ENCODE results near the gene WDR27. TPM values are rescaled to one million over a fixed set of nuclear protein-coding genes. Genes with fewer than 3 reads are reported as not detected.
A peak's percentile ranks its signal among the peaks of the same experiment; 100 is the strongest.

The WDR27 gene
- polyA plus RNA-seq, 4 donors = 9.7 to 62.2 (median 14.7) TPM

GRCh38 chr6:169640351-169640852 lies 61.4 kb downstream of the WDR27 start:
- Histone ChIP-seq H3K4me3 (ENCODE audit: low read depth in 1 of 3, low read length in 3 of 3) (no peak overlapping the region), H3K27me3 (ENCODE audit: control insufficient read depth in 3 of 3, insufficient read depth in 3 of 3, low read length in 3 of 3) (no peaks in the 10 kb centered on the region), H3K4me1 (ENCODE audit: control insufficient read depth in 3 of 3, insufficient read depth in 2 of 3, low read depth in 1 of 3, low read length in 2 of 3) (no peaks in the 10 kb centered on the region), H3K9me3 (ENCODE audit: control insufficient read depth in 2 of 2, insufficient read depth in 1 of 2, low read depth in 1 of 2, low read length in 1 of 2) (no peaks in the 10 kb centered on the region), H3K36me3 (ENCODE audit: control insufficient read depth in 3 of 3, insufficient read depth in 2 of 3, low read depth in 1 of 3, low read length in 3 of 3) (peaks cover 0 to 4% (median 0%) of the 10 kb centered on the region in 3 donors), H3K27ac (ENCODE audit: low read depth in 1 of 3, low read length in 2 of 3) (no peak overlapping the region)
- no peak for DNase-seq
- WGBS, 3 donors = 90 to 94% (median 92%) methylated on average over 18 of the region's 18 CpGs
- no peak for FAIRE-seq

DNA sequence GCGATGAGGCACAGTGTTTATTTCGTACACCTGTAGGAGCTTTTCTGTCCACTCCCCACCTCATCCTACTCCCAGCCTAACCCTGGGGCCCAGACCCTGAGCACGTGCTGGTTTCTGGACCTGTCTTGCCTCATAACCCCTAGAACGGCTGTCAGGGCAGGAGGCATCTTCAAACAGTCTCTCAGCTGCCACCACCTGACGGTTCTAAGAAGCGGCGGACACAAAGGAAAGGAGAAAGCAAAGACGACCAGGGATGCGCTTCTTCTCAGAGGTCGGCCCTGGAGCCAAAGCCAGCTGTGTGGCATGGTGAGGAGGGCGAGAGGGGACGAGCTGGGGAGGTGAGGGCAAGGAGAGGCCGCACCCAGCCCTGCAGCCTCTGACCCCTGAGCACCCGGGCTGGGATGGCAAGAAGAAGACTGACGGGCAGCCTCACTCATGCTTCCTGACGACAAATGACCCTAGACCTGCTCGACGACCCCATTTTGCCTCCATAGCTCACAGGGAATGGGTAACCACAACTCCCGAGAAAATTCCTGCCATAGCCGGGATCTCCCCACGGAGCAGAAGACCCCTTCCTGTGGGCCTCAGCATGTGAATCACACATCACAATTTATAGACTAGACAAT lies 62.1 kb downstream of the WDR27 start:
- Histone ChIP-seq H3K9me3 (ENCODE audit: control insufficient read depth in 2 of 2, insufficient read depth in 1 of 2, low read depth in 1 of 2, low read length in 1 of 2) (no peaks in the 10 kb centered on the region), H3K4me3 (ENCODE audit: low read depth in 1 of 3, low read length in 3 of 3) (no peak overlapping the region), H3K27ac (ENCODE audit: low read depth in 1 of 3, low read length in 2 of 3) (no peak overlapping the region), H3K27me3 (ENCODE audit: control insufficient read depth in 3 of 3, insufficient read depth in 3 of 3, low read length in 3 of 3) (no peaks in the 10 kb centered on the region), H3K4me1 (ENCODE audit: control insufficient read depth in 3 of 3, insufficient read depth in 2 of 3, low read depth in 1 of 3, low read length in 2 of 3) (no peaks in the 10 kb centered on the region), H3K36me3 (ENCODE audit: control insufficient read depth in 3 of 3, insufficient read depth in 2 of 3, low read depth in 1 of 3, low read length in 3 of 3) (peaks cover 0 to 7% (median 0%) of the 10 kb centered on the region in 3 donors)
- 80 to 88% (median 86%) methylated on average over 19 to 21 of the region's 21 CpGs for whole genome bisulfite sequencing, 3 donors
- FAIRE-seq (no peak), DNase-seq (no peak)

DNA sequence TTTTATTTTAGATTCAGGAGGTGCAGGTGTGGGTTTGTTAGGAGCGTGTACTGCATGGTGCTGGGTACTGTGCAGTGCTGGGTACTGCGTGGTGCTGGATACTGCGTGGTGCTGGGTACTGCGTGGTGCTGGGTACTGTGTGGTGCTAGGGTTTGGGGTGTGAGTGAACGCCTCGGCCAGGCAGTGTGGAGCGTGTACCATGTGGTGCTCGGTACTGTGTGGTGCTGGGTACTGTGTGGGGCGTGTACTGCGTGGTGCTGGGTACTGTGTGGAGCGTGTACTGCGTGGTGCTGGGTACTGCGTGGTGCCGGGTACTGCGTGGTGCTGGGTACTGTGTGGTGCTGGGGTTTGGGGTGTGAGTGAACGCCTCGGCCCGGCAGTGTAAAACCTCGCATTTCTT lies 62.9 kb downstream of the WDR27 start:
- H3K27me3 ChIP-seq (ENCODE audit: control insufficient read depth in 3 of 3, insufficient read depth in 3 of 3, low read length in 3 of 3) = no peaks in the 10 kb centered on the region
- FAIRE-seq = no peak
- H3K4me3 ChIP-seq (ENCODE audit: low read depth in 1 of 3, low read length in 3 of 3) = no peak overlapping the region
- peaks cover 0 to 10% (median 0%) of the 10 kb centered on the region in 3 donors for H3K36me3 ChIP-seq (ENCODE audit: control insufficient read depth in 3 of 3, insufficient read depth in 2 of 3, low read depth in 1 of 3, low read length in 3 of 3)
- H3K4me1 ChIP-seq (ENCODE audit: control insufficient read depth in 3 of 3, insufficient read depth in 2 of 3, low read depth in 1 of 3, low read length in 2 of 3) = no peaks in the 10 kb centered on the region
- 94 to 96% (median 94%) methylated on average over 19 of the region's 19 CpGs for WGBS, 3 donors
- H3K9me3 ChIP-seq (ENCODE audit: control insufficient read depth in 2 of 2, insufficient read depth in 1 of 2, low read depth in 1 of 2, low read length in 1 of 2) = no peaks in the 10 kb centered on the region
- no peak for DNase-seq
- no peak overlapping the region for H3K27ac ChIP-seq (ENCODE audit: low read depth in 1 of 3, low read length in 2 of 3)

GRCh38 chr6:169638388-169638787 lies 63.4 kb downstream of the WDR27 start:
- H3K27ac ChIP-seq (ENCODE audit: low read depth in 1 of 3, low read length in 2 of 3) = no peak overlapping the region
- peak overlapping the region in 1 of 3 donors; percentile 37 for H3K4me3 ChIP-seq (ENCODE audit: low read depth in 1 of 3, low read length in 3 of 3)
- FAIRE-seq = no peak
- no peaks in the 10 kb centered on the region for H3K27me3 ChIP-seq (ENCODE audit: control insufficient read depth in 3 of 3, insufficient read depth in 3 of 3, low read length in 3 of 3)
- no peaks in the 10 kb centered on the region for H3K4me1 ChIP-seq (ENCODE audit: control insufficient read depth in 3 of 3, insufficient read depth in 2 of 3, low read depth in 1 of 3, low read length in 2 of 3)
- H3K9me3 ChIP-seq (ENCODE audit: control insufficient read depth in 2 of 2, insufficient read depth in 1 of 2, low read depth in 1 of 2, low read length in 1 of 2) = no peaks in the 10 kb centered on the region
- DNase-seq = peak; percentile 17 to 46
- WGBS, 3 donors = 35 to 69% (median 51%) methylated on average over 14 of the region's 14 CpGs
- peaks cover 0 to 12% (median under 1%) of the 10 kb centered on the region in 3 donors for H3K36me3 ChIP-seq (ENCODE audit: control insufficient read depth in 3 of 3, insufficient read depth in 2 of 3, low read depth in 1 of 3, low read length in 3 of 3)

DNA sequence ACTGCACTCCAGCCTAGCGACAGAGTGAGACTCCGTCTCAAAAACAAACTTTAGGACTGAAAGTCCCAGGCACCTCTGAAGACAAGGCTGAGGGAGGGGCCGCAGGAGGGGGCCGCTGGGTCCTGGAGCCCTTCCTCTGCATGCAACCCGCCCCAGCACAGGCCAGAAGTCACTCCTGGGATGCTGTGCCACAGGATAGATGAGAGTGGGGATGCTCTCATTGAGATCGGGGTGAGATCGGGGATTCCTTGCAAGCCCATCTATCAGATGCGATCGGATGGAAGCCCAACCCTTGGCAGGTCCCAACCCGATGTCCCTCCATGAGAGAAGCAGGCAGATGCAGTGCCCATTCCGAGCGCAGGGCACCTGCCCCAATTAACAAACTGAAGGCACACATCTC lies 66.5 kb downstream of the WDR27 start:
- no peak for FAIRE-seq
- H3K4me3 ChIP-seq (ENCODE audit: low read depth in 1 of 3, low read length in 3 of 3) = no peak overlapping the region
- WGBS, 3 donors = 95 to 97% (median 96%) methylated on average over 12 of the region's 12 CpGs
- H3K36me3 ChIP-seq (ENCODE audit: control insufficient read depth in 3 of 3, insufficient read depth in 2 of 3, low read depth in 1 of 3, low read length in 3 of 3) = peaks cover 2 to 18% (median 4%) of the 10 kb centered on the region in 3 donors
- no peak overlapping the region for H3K27ac ChIP-seq (ENCODE audit: low read depth in 1 of 3, low read length in 2 of 3)
- no peaks in the 10 kb centered on the region for H3K9me3 ChIP-seq (ENCODE audit: control insufficient read depth in 2 of 2, insufficient read depth in 1 of 2, low read depth in 1 of 2, low read length in 1 of 2)
- no peaks in the 10 kb centered on the region for H3K4me1 ChIP-seq (ENCODE audit: control insufficient read depth in 3 of 3, insufficient read depth in 2 of 3, low read depth in 1 of 3, low read length in 2 of 3)
- H3K27me3 ChIP-seq (ENCODE audit: control insufficient read depth in 3 of 3, insufficient read depth in 3 of 3, low read length in 3 of 3) = no peaks in the 10 kb centered on the region
- no peak for DNase-seq

- no peak for FAIRE-seq
Measured at GRCh38 chr6:169632841-169633240, 69.0 kb downstream of the WDR27 start.

DNA sequence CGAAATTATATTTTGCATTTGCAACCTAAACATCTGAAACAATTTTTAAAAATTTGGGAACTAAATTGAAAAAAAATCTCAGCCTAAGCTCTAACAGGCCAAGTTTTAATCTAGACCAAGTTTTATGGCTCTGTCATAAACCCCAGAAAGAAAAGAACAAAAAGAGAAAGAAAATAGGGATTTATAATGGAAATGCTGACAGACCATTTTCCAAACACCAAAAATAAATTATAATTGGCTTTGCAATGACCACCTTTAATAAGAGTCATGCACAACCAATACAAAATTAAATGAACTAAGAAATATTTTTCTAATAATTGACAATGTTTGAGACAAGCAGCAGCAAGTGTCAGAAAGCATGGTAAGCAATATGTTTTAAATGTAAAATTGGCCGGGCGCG lies 72.6 kb downstream of the WDR27 start:
- Histone ChIP-seq H3K9me3 (ENCODE audit: control insufficient read depth in 2 of 2, insufficient read depth in 1 of 2, low read depth in 1 of 2, low read length in 1 of 2) (no peaks in the 10 kb centered on the region), H3K4me3 (ENCODE audit: low read depth in 1 of 3, low read length in 3 of 3) (no peak overlapping the region), H3K27ac (ENCODE audit: low read depth in 1 of 3, low read length in 2 of 3) (no peak overlapping the region), H3K36me3 (ENCODE audit: control insufficient read depth in 3 of 3, insufficient read depth in 2 of 3, low read depth in 1 of 3, low read length in 3 of 3) (peaks cover 2 to 47% (median 4%) of the 10 kb centered on the region in 3 donors), H3K4me1 (ENCODE audit: control insufficient read depth in 3 of 3, insufficient read depth in 2 of 3, low read depth in 1 of 3, low read length in 2 of 3) (no peaks in the 10 kb centered on the region), H3K27me3 (ENCODE audit: control insufficient read depth in 3 of 3, insufficient read depth in 3 of 3, low read length in 3 of 3) (no peaks in the 10 kb centered on the region)
- no peak for DNase-seq
- no peak for FAIRE-seq
- 72 to 83% (median 75%) methylated on average over 4 of the region's 4 CpGs for WGBS, 3 donors

More at GRCh38 chr6:169632841-169633240, 69.0 kb downstream of the WDR27 start:
- no peak for DNase-seq
- no peaks in the 10 kb centered on the region for H3K4me1 ChIP-seq (ENCODE audit: control insufficient read depth in 3 of 3, insufficient read depth in 2 of 3, low read depth in 1 of 3, low read length in 2 of 3)
- H3K27me3 ChIP-seq (ENCODE audit: control insufficient read depth in 3 of 3, insufficient read depth in 3 of 3, low read length in 3 of 3) = no peaks in the 10 kb centered on the region
- H3K36me3 ChIP-seq (ENCODE audit: control insufficient read depth in 3 of 3, insufficient read depth in 2 of 3, low read depth in 1 of 3, low read length in 3 of 3) = peaks cover 2 to 19% (median 4%) of the 10 kb centered on the region in 3 donors
- no peaks in the 10 kb centered on the region for H3K9me3 ChIP-seq (ENCODE audit: control insufficient read depth in 2 of 2, insufficient read depth in 1 of 2, low read depth in 1 of 2, low read length in 1 of 2)
- 91 to 95% (median 94%) methylated on average over 11 of the region's 11 CpGs for WGBS, 3 donors
- no peak overlapping the region for H3K27ac ChIP-seq (ENCODE audit: low read depth in 1 of 3, low read length in 2 of 3)
- no peak overlapping the region for H3K4me3 ChIP-seq (ENCODE audit: low read depth in 1 of 3, low read length in 3 of 3)

DNA sequence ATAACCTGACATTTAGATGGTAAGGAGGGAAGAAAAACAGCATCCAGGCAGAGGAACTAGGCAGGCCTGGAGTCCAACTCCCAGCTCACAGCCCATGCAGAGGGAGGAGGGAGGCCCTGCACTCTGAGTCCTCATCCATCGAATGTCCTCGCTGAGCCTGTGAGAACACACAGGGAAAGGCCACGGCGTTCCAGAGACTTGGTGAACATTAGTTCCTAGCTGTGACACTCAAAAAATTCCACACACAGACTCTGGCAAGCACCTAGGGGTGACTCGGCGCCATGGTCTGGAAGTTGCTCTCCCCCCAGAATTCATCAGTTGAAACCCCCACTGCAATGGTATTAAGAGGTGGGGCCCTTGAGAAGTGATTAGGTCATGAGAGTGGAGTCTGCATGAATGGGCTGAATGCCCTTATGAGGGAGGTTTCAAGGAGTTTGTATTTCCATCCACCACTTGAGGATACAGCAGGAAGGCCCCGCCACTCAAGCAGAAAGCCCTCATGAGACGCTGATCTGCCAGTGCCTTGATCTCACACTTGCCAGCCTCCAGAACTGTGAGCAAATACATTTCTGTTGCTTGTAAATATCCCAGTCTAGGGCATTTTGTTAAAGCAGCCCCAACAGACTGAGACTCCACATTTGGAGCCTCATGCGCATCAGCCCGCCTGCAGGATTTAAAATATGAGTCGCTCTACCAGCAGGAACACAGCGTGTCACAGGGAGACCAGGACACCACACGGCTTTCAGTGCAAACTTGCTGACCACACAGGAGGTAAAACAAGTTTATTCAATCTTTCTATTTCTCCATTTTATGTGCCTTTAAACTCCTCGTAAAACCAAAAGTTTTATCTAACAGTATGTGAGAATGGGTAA lies 73.9 kb downstream of the WDR27 start:
- Histone ChIP-seq H3K4me3 (ENCODE audit: low read depth in 1 of 3, low read length in 3 of 3) (no peak overlapping the region), H3K27ac (ENCODE audit: low read depth in 1 of 3, low read length in 2 of 3) (no peak overlapping the region), H3K27me3 (ENCODE audit: control insufficient read depth in 3 of 3, insufficient read depth in 3 of 3, low read length in 3 of 3) (no peaks in the 10 kb centered on the region), H3K9me3 (ENCODE audit: control insufficient read depth in 2 of 2, insufficient read depth in 1 of 2, low read depth in 1 of 2, low read length in 1 of 2) (peaks cover 1 to 9% of the 10 kb centered on the region in 2 donors), H3K4me1 (ENCODE audit: control insufficient read depth in 3 of 3, insufficient read depth in 2 of 3, low read depth in 1 of 3, low read length in 2 of 3) (no peaks in the 10 kb centered on the region), H3K36me3 (ENCODE audit: control insufficient read depth in 3 of 3, insufficient read depth in 2 of 3, low read depth in 1 of 3, low read length in 3 of 3) (peaks cover 0 to 44% (median 0%) of the 10 kb centered on the region in 3 donors)
- FAIRE-seq (no peak), DNase-seq (no peak)
- WGBS, 3 donors = 94 to 96% (median 95%) methylated on average over 14 of the region's 14 CpGs
